K562 (cell line): Measurements from ENCODE around the gene XRN1. TPM values are rescaled to one million over a fixed set of nuclear protein-coding genes. Genes with fewer than 3 reads are reported as not detected.

Experiments used
- ARID1B ChIP-seq: fragments of 450-650 bp; IDR thresholded peaks from 2 replicates; pipeline ENCODE4 v1.6.1; 2016; ENCODE audit warnings: antibody characterized with exemption, mild to moderate bottlenecking, inconsistent platforms
- BCOR ChIP-seq: fragments of 450-650 bp; IDR thresholded peaks from 2 replicates; pipeline ENCODE4 v1.6.1; 2016
- KAT2B ChIP-seq: IDR thresholded peaks from one replicate; pipeline ENCODE4 v1.6.1; 2012; ENCODE audit warnings: low read depth, mild to moderate bottlenecking, control low read depth, inconsistent platforms, low read length, moderate library complexity
- SAP30 ChIP-seq: fragments of 200-600 bp; sonication (generic); IDR thresholded peaks from 2 replicates; pipeline ENCODE4 v1.6.1; 2012; ENCODE audit warnings: borderline replicate concordance, low read depth, mild to moderate bottlenecking, moderate library complexity, low read length, control low read depth, inconsistent platforms; ENCODE audit not compliant: insufficient read depth, poor library complexity, severe bottlenecking
- ZBTB1 ChIP-seq: sonication (generic); formaldehyde crosslinking; IDR thresholded peaks from 2 replicates; pipeline ENCODE4 v1.8.1; 2023; ENCODE audit warnings: missing genetic modification reagents, low read depth, mild to moderate bottlenecking, borderline replicate concordance
- ZNF232 ChIP-seq: sonication (generic); formaldehyde crosslinking; IDR thresholded peaks from 2 replicates; pipeline ENCODE4 v1.8.0; 2022; ENCODE audit warnings: mild to moderate bottlenecking, missing genetic modification reagents
- ZNF699 ChIP-seq: fragments of 250-450 bp; sonication (Bioruptor Pico); IDR thresholded peaks from 2 replicates; pipeline ENCODE4 v1.8.0; 2021; ENCODE audit warnings: mild to moderate bottlenecking, moderate library complexity; ENCODE audit not compliant: insufficient replicate concordance
- polyA plus RNA-seq, 8 experiments: library from polyadenylated mRNA; depleted of rRNA in 4 of 8; stranded (reverse) in 5 of 8; unstranded in 3 of 8; fragments of >200 nt; fragmentation: Nextera tagmentation in 2 of 8; fragmentation: Illumina TruSeq in 1 of 8; extraction: Ambion mirVana in 2 of 8; extraction: Trizol in 1 of 8; gene quantifications; 2 replicates each; pipeline versions ENCODE4 v1.2.1 to v1.2.3, GENCODE V29; 2011 to 2014; ENCODE audit warnings: inconsistent platforms in 1 of 8, missing spikeins in 1 of 8
- total RNA-seq, 7 experiments: library from RNA; depleted of rRNA in 6 of 7; stranded (reverse); fragments of >200 nt in 6 of 7; fragmentation: Illumina TruSeq in 2 of 7; extraction: Trizol in 2 of 7; gene quantifications; 2 replicates each; pipeline versions ENCODE4 v1.2.1 to v1.2.3, GENCODE V29; 2011 to 2021; ENCODE audit warnings: low replicate concordance in 1 of 7
- TF ChIP-seq, protein P1 (sequence below), 2 experiments: IDR thresholded peaks; 2 replicates each; pipeline ENCODE4 v1.6.1; 2012; ENCODE audit warnings: improper control_type of control experiment in 2 of 2, low read depth in 2 of 2, low read length in 2 of 2, borderline replicate concordance in 1 of 2
- TF ChIP-seq, protein P2 (sequence below): fragments of 200-800 bp; sonication (Bioruptor generic); IDR thresholded peaks from 2 replicates; pipeline ENCODE4 v1.6.1; 2016; ENCODE audit warnings: missing genetic modification characterization, missing compliant biosample characterization
- TF ChIP-seq, protein P3 (sequence below), 2 experiments: fragments of 450-650 bp; IDR thresholded peaks; 2 replicates each; pipeline ENCODE4 v1.6.1; 2018; ENCODE audit warnings: mild to moderate bottlenecking in 2 of 2, low read depth in 1 of 2; ENCODE audit not compliant: partially characterized antibody in 2 of 2

XRN1 gene
- total and polyA plus RNA-seq, 9 of the 15 experiments (the other 6 are each of a cell fraction or from before 2014, with no cell fraction given) = 3.1 to 28.4 (median 17.2) TPM

DNA sequence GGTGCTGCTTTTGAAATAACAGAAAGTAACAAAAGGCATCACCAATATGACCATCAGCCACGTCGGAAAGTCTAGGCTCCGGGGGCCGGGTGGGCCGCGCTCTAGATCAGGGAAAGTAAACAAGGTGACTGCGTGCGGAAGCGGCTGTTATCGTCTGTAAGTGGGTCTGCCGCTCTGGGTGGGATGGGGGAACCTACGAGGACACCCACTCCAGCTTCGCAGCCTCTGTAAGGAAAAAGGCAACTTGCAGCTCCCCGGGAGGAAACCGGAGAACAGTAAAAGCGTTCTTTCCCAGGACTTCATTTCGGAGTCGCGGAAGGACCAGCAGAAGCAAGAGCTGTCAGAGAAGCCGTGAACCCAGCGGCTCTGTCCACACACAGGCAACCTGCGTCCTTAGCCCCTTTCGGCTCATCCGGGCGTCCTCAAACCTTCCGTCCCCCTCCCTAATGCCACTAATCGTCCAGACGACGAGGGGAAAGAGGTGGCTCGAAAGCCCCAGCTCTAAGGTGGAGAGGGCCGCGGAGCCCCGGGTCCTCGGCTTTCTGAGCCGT is 461 bp downstream of the XRN1 start (continued):
- TF ChIP-seq, protein P1, sequence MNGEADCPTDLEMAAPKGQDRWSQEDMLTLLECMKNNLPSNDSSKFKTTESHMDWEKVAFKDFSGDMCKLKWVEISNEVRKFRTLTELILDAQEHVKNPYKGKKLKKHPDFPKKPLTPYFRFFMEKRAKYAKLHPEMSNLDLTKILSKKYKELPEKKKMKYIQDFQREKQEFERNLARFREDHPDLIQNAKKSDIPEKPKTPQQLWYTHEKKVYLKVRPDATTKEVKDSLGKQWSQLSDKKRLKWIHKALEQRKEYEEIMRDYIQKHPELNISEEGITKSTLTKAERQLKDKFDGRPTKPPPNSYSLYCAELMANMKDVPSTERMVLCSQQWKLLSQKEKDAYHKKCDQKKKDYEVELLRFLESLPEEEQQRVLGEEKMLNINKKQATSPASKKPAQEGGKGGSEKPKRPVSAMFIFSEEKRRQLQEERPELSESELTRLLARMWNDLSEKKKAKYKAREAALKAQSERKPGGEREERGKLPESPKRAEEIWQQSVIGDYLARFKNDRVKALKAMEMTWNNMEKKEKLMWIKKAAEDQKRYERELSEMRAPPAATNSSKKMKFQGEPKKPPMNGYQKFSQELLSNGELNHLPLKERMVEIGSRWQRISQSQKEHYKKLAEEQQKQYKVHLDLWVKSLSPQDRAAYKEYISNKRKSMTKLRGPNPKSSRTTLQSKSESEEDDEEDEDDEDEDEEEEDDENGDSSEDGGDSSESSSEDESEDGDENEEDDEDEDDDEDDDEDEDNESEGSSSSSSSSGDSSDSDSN (IDR thresholded peaks at IDR 0.05; ENCODE audit: borderline replicate concordance in 1 of 2, low read depth in 2 of 2, low read length in 2 of 2) = 0 out of 4 replicates have a peak, but pooled peaks of 1 of the 2 experiments have one; percentile 68
- TF ChIP-seq ZBTB1 (0 out of 2 replicates have a peak, but pooled peaks have one; percentile 33), ZNF699 (no peak), ARID1B (no peak), ZNF232 (peak; percentile 4; the same call in 1 of the 2 replicates), KAT2B (no peak), SAP30 (peak; percentile 74), BCOR (0 out of 2 replicates have a peak, but pooled peaks have one; percentile 6)
- TF ChIP-seq, protein P2, sequence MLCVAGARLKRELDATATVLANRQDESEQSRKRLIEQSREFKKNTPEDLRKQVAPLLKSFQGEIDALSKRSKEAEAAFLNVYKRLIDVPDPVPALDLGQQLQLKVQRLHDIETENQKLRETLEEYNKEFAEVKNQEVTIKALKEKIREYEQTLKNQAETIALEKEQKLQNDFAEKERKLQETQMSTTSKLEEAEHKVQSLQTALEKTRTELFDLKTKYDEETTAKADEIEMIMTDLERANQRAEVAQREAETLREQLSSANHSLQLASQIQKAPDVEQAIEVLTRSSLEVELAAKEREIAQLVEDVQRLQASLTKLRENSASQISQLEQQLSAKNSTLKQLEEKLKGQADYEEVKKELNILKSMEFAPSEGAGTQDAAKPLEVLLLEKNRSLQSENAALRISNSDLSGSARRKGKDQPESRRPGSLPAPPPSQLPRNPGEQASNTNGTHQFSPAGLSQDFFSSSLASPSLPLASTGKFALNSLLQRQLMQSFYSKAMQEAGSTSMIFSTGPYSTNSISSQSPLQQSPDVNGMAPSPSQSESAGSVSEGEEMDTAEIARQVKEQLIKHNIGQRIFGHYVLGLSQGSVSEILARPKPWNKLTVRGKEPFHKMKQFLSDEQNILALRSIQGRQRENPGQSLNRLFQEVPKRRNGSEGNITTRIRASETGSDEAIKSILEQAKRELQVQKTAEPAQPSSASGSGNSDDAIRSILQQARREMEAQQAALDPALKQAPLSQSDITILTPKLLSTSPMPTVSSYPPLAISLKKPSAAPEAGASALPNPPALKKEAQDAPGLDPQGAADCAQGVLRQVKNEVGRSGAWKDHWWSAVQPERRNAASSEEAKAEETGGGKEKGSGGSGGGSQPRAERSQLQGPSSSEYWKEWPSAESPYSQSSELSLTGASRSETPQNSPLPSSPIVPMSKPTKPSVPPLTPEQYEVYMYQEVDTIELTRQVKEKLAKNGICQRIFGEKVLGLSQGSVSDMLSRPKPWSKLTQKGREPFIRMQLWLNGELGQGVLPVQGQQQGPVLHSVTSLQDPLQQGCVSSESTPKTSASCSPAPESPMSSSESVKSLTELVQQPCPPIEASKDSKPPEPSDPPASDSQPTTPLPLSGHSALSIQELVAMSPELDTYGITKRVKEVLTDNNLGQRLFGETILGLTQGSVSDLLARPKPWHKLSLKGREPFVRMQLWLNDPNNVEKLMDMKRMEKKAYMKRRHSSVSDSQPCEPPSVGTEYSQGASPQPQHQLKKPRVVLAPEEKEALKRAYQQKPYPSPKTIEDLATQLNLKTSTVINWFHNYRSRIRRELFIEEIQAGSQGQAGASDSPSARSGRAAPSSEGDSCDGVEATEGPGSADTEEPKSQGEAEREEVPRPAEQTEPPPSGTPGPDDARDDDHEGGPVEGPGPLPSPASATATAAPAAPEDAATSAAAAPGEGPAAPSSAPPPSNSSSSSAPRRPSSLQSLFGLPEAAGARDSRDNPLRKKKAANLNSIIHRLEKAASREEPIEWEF (CRISPR knock-in tag) = no peak
- TF ChIP-seq, protein P3, sequence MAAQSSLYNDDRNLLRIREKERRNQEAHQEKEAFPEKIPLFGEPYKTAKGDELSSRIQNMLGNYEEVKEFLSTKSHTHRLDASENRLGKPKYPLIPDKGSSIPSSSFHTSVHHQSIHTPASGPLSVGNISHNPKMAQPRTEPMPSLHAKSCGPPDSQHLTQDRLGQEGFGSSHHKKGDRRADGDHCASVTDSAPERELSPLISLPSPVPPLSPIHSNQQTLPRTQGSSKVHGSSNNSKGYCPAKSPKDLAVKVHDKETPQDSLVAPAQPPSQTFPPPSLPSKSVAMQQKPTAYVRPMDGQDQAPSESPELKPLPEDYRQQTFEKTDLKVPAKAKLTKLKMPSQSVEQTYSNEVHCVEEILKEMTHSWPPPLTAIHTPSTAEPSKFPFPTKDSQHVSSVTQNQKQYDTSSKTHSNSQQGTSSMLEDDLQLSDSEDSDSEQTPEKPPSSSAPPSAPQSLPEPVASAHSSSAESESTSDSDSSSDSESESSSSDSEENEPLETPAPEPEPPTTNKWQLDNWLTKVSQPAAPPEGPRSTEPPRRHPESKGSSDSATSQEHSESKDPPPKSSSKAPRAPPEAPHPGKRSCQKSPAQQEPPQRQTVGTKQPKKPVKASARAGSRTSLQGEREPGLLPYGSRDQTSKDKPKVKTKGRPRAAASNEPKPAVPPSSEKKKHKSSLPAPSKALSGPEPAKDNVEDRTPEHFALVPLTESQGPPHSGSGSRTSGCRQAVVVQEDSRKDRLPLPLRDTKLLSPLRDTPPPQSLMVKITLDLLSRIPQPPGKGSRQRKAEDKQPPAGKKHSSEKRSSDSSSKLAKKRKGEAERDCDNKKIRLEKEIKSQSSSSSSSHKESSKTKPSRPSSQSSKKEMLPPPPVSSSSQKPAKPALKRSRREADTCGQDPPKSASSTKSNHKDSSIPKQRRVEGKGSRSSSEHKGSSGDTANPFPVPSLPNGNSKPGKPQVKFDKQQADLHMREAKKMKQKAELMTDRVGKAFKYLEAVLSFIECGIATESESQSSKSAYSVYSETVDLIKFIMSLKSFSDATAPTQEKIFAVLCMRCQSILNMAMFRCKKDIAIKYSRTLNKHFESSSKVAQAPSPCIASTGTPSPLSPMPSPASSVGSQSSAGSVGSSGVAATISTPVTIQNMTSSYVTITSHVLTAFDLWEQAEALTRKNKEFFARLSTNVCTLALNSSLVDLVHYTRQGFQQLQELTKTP (IDR thresholded peaks at IDR 0.05; ENCODE audit: low read depth in 1 of 2, partially characterized antibody in 2 of 2) = peak in 1 of 2 experiments; percentile 27
